Stomach (tissue), 4 donors: ENCODE data around the gene SERPING1.

Experiments
- EP300 ChIP-seq: sonication (generic); formaldehyde crosslinking; IDR thresholded peaks from one replicate; pipeline ENCODE4 v1.6.1; 2017; ENCODE audit warnings: antibody characterized with exemption
- POLR2A ChIP-seq, 4 donors: fragments of 450-650 bp; IDR thresholded peaks; one replicate each; pipeline ENCODE4 v1.6.1; 2016; ENCODE audit warnings: antibody characterized with exemption in 4 of 4, control low read depth in 2 of 4, mild to moderate bottlenecking in 1 of 4, moderate library complexity in 1 of 4
- POLR2AphosphoS5 ChIP-seq, 3 donors: sonication (generic); formaldehyde crosslinking; IDR thresholded peaks; one replicate each; pipeline ENCODE4 v1.6.1; 2016; ENCODE audit warnings: antibody characterized with exemption in 3 of 3
- TF ChIP-seq, protein P1 (sequence below), 7 experiments: fragments of 450-650 bp in 4 of 7; fragments of 200-600 bp in 3 of 7; sonication (generic) in 3 of 7; IDR thresholded peaks; one replicate each; pipeline ENCODE4 v1.5.1; 2016 to 2019; ENCODE audit warnings: antibody characterized with exemption in 7 of 7, control low read depth in 2 of 7, mild to moderate bottlenecking in 1 of 7

DNA sequence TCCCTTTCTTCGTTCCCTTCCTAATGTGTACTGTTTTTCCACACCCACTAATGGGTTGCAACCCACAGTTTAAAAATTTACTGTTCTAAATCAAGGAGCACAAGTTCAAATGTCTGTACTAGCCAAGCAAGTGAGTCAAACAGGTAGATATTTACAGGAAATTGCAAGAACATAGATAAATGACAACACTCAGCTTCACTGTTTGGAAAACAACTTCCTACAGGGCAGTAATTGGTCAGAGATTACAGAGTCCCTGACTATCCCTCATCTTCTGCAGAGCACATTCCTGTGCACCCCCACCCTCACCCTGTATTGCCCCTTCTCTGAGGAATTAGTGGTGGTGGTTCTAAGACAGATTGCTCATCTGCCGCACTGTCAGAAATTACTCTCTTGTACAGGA is 1.9 kb downstream of the SERPING1 start:
- TF ChIP-seq, protein P1, sequence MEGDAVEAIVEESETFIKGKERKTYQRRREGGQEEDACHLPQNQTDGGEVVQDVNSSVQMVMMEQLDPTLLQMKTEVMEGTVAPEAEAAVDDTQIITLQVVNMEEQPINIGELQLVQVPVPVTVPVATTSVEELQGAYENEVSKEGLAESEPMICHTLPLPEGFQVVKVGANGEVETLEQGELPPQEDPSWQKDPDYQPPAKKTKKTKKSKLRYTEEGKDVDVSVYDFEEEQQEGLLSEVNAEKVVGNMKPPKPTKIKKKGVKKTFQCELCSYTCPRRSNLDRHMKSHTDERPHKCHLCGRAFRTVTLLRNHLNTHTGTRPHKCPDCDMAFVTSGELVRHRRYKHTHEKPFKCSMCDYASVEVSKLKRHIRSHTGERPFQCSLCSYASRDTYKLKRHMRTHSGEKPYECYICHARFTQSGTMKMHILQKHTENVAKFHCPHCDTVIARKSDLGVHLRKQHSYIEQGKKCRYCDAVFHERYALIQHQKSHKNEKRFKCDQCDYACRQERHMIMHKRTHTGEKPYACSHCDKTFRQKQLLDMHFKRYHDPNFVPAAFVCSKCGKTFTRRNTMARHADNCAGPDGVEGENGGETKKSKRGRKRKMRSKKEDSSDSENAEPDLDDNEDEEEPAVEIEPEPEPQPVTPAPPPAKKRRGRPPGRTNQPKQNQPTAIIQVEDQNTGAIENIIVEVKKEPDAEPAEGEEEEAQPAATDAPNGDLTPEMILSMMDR (IDR thresholded peaks at IDR 0.05) = no peak
- TF ChIP-seq POLR2A (IDR thresholded peaks at IDR 0.05) = no peak
- no peak for TF ChIP-seq EP300
- no peak for TF ChIP-seq POLR2AphosphoS5 (IDR thresholded peaks at IDR 0.05)
